ENCODE data around the gene C2orf49.

Gene C2orf49

GRCh38 chr2:105362862-105363591 is 25.7 kb downstream of the C2orf49 start:
- no peak for DNase-seq (ENCODE audit: low read depth)

GRCh38 chr2:105364436-105365139 is 27.2 kb downstream of the C2orf49 start:
- DNase-seq (ENCODE audit: low read depth), result no peak

GRCh38 chr2:105365206-105365605 is 27.9 kb downstream of the C2orf49 start:
- DNase-seq (ENCODE audit: low read depth), result no peak

- no peak for DNase-seq (ENCODE audit: low read depth)
Measured at GRCh38 chr2:105368759-105369408, 31.5 kb downstream of the C2orf49 start.

- peak; percentile 82 for DNase-seq (ENCODE audit: low read depth)
Measured at GRCh38 chr2:105369777-105370690, 32.7 kb downstream of the C2orf49 start.

GRCh38 chr2:105371156-105371555 is 33.8 kb downstream of the C2orf49 start:
- no peak for DNase-seq (ENCODE audit: low read depth)

- DNase-seq (ENCODE audit: low read depth), result no peak
Measured at GRCh38 chr2:105371810-105372209, 34.5 kb downstream of the C2orf49 start.

GRCh38 chr2:105373344-105373781 is 36.0 kb downstream of the C2orf49 start:
- no peak for DNase-seq (ENCODE audit: low read depth)

GRCh38 chr2:105373895-105374401 is 36.6 kb downstream of the C2orf49 start:
- no peak for DNase-seq (ENCODE audit: low read depth)

GRCh38 chr2:105375001-105375561 is 37.7 kb downstream of the C2orf49 start:
- DNase-seq (ENCODE audit: low read depth), result no peak

GRCh38 chr2:105376010-105376409 is 38.7 kb downstream of the C2orf49 start:
- DNase-seq (ENCODE audit: low read depth), result no peak

GRCh38 chr2:105376789-105377240 is 39.5 kb downstream of the C2orf49 start:
- DNase-seq (ENCODE audit: low read depth), result no peak

- no peak for DNase-seq (ENCODE audit: low read depth)
Measured at GRCh38 chr2:105377871-105378270, 40.5 kb downstream of the C2orf49 start.

- DNase-seq (ENCODE audit: low read depth), result no peak
Measured at GRCh38 chr2:105378276-105378840, 41.0 kb downstream of the C2orf49 start.

- DNase-seq (ENCODE audit: low read depth), result no peak
Measured at GRCh38 chr2:105378921-105379383, 41.6 kb downstream of the C2orf49 start.

GRCh38 chr2:105379741-105380186 is 42.4 kb downstream of the C2orf49 start:
- DNase-seq (ENCODE audit: low read depth), result no peak

- DNase-seq (ENCODE audit: low read depth), result no peak
Measured at GRCh38 chr2:105380432-105381100, 43.2 kb downstream of the C2orf49 start.

- DNase-seq (ENCODE audit: low read depth), result no peak
Measured at GRCh38 chr2:105381101-105381668, 43.8 kb downstream of the C2orf49 start.

- DNase-seq (ENCODE audit: low read depth), result no peak
Measured at GRCh38 chr2:105382177-105382576, 44.8 kb downstream of the C2orf49 start.

Data from activated T-cell treated with anti-CD3 and anti-CD28 coated beads for 24 hours (primary cell).